IPS DF 6.9 (cell line): ENCODE results near the gene PRRG1.
"Not testable (repeated sequence)": the region's sequence is repeated elsewhere in the genome, so short reads cannot be mapped to it uniquely, and the experiment has no call there.

ENCODE experiments used
- DNase-seq: peaks from one replicate; pipeline ENCODE4 v3.0.0-alpha.2; 2013; ENCODE audit warnings: low read depth, low spot score
- H3K27ac ChIP-seq: one replicate; pipeline ENCODE4 v1.5.1; 2013; ENCODE audit warnings: low read length, control low read depth
- H3K27me3 ChIP-seq: 2 replicates; pipeline ENCODE4 v1.6.1; 2013; ENCODE audit warnings: mild to moderate bottlenecking, low read length; ENCODE audit not compliant: control insufficient read depth, insufficient read depth
- H3K36me3 ChIP-seq: 2 replicates; pipeline ENCODE4 v1.6.1; 2013; ENCODE audit warnings: low read length; ENCODE audit not compliant: control insufficient read depth, insufficient read depth
- H3K4me1 ChIP-seq: 2 replicates; pipeline ENCODE4 v1.6.1; 2013; ENCODE audit warnings: low read length; ENCODE audit not compliant: control insufficient read depth, insufficient read depth
- H3K4me3 ChIP-seq: 2 replicates; pipeline ENCODE4 v1.5.1; 2013; ENCODE audit warnings: mild to moderate bottlenecking, low read length
- H3K9me3 ChIP-seq: 2 replicates; pipeline ENCODE4 v1.6.1; 2013; ENCODE audit warnings: low read length, inconsistent platforms; ENCODE audit not compliant: control insufficient read depth, insufficient read depth
- WGBS: extraction: QIAGEN DNeasy Blood & Tissue Kit; methylation state at CpG from one replicate; pipeline ENCODE4 v1.1.7; 2013; ENCODE audit warnings: mixed read lengths, missing lambda C conversion rate; ENCODE audit not compliant: insufficient read length, insufficient coverage; 5-methylcytosine and 5-hydroxymethylcytosine counted together

PRRG1 gene

DNA sequence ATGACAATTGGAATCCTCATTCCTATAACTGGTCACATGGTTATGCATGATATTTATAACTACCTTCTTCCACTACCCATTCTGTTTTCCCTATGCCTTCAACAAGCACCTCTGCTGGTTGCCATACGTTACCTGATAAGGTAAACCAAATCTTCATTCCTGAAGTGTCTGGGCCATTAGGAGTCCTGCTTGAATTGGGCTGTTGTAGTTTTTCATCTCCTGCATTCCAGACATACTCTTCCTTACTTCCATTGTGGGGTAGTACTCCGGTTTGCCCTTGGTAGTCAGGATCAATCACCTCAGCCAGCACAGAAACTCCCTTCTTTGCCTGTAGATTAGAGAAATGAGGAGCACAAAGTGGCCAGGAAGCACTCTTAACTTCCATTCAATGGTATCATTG lies 113.2 kb downstream of the PRRG1 start:
- WGBS: no CpG with 5 or more reads among the region's 2 CpGs
- Histone ChIP-seq H3K4me1 (no peaks in the 10 kb centered on the region), H3K9me3 (no peaks in the 10 kb centered on the region), H3K36me3 (no peaks in the 10 kb centered on the region), H3K27me3 (no peaks in the 10 kb centered on the region), H3K4me3 (no peak overlapping the region), H3K27ac (no peak overlapping the region)
- no peak for DNase-seq

GRCh38 chrX:37468124-37468739 lies 119.1 kb downstream of the PRRG1 start:
- Histone ChIP-seq H3K4me3 (no peak overlapping the region), H3K27ac (no peak overlapping the region), H3K4me1 (peaks cover 1% of the 10 kb centered on the region; the same call in 1 of the 2 replicates), H3K9me3 (no peaks in the 10 kb centered on the region), H3K36me3 (no peaks in the 10 kb centered on the region), H3K27me3 (no peaks in the 10 kb centered on the region)
- DNase-seq: no peak
- no CpG with 5 or more reads among the region's 3 CpGs for WGBS

DNA sequence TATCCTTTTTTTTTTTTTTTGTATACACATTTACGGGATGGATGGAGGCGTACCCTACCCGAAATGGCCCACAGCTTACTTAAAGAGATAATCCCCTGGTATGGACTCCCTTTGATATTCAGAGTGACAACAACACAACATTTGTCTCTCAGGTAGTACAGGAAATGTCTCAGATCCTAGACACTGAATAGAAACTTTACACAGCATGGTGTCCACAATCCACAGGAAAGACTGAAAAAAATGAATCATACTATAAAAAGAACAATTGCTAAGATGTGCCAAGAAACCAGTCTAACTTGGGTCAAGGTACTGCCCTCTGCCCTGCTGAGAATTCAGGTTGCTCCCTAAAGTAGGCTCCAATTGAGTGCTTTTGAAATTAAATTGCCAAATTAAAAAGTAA lies 121.5 kb downstream of the PRRG1 start:
- Histone ChIP-seq H3K4me1 (peaks cover 1% of the 10 kb centered on the region; the same call in 1 of the 2 replicates), H3K9me3 (no peaks in the 10 kb centered on the region), H3K27ac (no peak overlapping the region), H3K36me3 (no peaks in the 10 kb centered on the region), H3K27me3 (no peaks in the 10 kb centered on the region), H3K4me3 (no peak overlapping the region)
- WGBS: no CpG with 5 or more reads among the region's 3 CpGs
- no peak for DNase-seq

DNA sequence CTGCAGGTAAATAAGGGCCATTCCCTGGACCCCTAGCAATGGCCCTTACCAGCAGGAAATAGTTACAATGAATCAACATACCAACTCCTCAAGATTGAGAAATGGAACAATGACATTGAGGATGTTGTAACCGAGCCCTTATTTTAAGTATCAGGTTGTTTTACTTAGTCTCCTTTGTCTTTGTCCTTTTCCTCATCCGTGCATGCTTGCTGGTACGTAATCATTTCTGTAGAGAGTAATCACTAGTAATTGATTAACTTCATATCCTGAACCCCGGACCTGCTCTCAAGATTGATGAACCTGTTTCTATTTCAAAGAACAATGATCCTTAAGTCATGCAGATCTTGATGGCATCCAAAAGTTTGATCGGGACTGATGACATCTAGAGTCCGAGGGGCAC lies 123.7 kb downstream of the PRRG1 start:
- H3K36me3 ChIP-seq: no peaks in the 10 kb centered on the region
- no peak overlapping the region for H3K27ac ChIP-seq
- no peak for DNase-seq
- WGBS: no CpG with 5 or more reads among the region's 6 CpGs
- no peak overlapping the region for H3K4me3 ChIP-seq
- H3K9me3 ChIP-seq: no peaks in the 10 kb centered on the region
- H3K4me1 ChIP-seq: peaks cover 2% of the 10 kb centered on the region; the same call in 1 of the 2 replicates
- H3K27me3 ChIP-seq: no peaks in the 10 kb centered on the region

DNA sequence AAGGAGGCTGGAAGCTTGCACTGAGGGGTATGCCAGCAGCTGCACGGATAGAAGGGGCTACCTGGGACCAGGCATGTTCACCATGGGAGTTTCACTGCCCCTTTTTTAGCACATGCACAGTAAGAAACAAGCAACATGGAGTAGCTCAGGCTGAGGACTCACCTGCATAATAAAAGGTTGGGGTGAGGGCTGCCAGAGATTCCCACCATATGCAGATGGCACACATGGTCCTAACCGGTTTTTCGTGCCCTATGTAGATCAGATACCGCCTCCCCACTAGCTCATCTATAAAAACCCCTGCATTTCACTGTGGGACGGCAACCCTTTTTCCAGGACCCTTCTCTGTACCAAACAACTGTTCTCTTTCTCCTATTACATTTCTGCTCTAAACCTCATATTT lies 125.3 kb downstream of the PRRG1 start:
- Histone ChIP-seq H3K4me1 (peaks cover 1% of the 10 kb centered on the region; the same call in 1 of the 2 replicates), H3K27ac (no peak overlapping the region), H3K36me3 (no peaks in the 10 kb centered on the region), H3K9me3 (no peaks in the 10 kb centered on the region), H3K4me3 (no peak overlapping the region), H3K27me3 (no peaks in the 10 kb centered on the region)
- no CpG with 5 or more reads among the region's 5 CpGs for WGBS
- no peak for DNase-seq

- no peaks in the 10 kb centered on the region for H3K36me3 ChIP-seq
- peak; percentile 29 for DNase-seq
- WGBS: no CpG with 5 or more reads among the region's 3 CpGs
- H3K4me1 ChIP-seq: peaks cover 1% of the 10 kb centered on the region; the same call in 1 of the 2 replicates
- H3K27ac ChIP-seq: no peak overlapping the region
- no peak overlapping the region for H3K4me3 ChIP-seq
- H3K27me3 ChIP-seq: no peaks in the 10 kb centered on the region
- no peaks in the 10 kb centered on the region for H3K9me3 ChIP-seq
Observed at GRCh38 chrX:37476571-37477170, 127.5 kb downstream of the PRRG1 start.

- not testable (repeated sequence) for H3K36me3 ChIP-seq, H3K4me3 ChIP-seq, H3K9me3 ChIP-seq, H3K27ac ChIP-seq, H3K4me1 ChIP-seq, H3K27me3 ChIP-seq, DNase-seq
- no CpG with 5 or more reads among the region's 4 CpGs for WGBS
Observed at GRCh38 chrX:37484335-37484734, 135.2 kb downstream of the PRRG1 start.

DNA sequence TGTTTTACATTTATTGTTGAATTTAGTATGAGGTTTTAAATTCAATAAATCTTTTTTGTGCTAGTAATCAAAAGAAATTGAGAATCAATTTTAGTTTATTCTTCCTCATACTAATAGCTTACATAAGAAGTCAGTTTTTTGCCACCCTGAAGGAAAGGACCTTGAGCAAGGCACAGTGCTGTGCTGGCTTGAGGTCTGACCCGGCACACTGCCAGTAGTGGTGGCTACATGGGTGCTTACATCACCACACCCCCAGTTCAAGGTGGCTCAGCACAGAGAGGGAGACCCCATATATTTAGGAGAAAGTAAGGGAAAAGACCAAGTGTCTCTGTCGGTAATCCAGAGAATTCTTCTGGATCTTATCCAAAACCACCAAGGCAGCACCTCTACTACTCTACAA lies 136.3 kb downstream of the PRRG1 start:
- no peak overlapping the region for H3K4me3 ChIP-seq
- no peaks in the 10 kb centered on the region for H3K36me3 ChIP-seq
- H3K27me3 ChIP-seq: no peaks in the 10 kb centered on the region
- H3K4me1 ChIP-seq: no peaks in the 10 kb centered on the region
- no peaks in the 10 kb centered on the region for H3K9me3 ChIP-seq
- DNase-seq: no peak
- no peak overlapping the region for H3K27ac ChIP-seq
- WGBS: no CpG with 5 or more reads among the region's 2 CpGs

GRCh38 chrX:37487271-37487670 lies 138.1 kb downstream of the PRRG1 start:
- H3K9me3 ChIP-seq: no peaks in the 10 kb centered on the region
- H3K27me3 ChIP-seq: no peaks in the 10 kb centered on the region
- no CpG with 5 or more reads among the region's 5 CpGs for WGBS
- H3K4me1 ChIP-seq: no peaks in the 10 kb centered on the region
- no peak for DNase-seq
- no peak overlapping the region for H3K27ac ChIP-seq
- no peaks in the 10 kb centered on the region for H3K36me3 ChIP-seq
- H3K4me3 ChIP-seq: no peak overlapping the region

DNA sequence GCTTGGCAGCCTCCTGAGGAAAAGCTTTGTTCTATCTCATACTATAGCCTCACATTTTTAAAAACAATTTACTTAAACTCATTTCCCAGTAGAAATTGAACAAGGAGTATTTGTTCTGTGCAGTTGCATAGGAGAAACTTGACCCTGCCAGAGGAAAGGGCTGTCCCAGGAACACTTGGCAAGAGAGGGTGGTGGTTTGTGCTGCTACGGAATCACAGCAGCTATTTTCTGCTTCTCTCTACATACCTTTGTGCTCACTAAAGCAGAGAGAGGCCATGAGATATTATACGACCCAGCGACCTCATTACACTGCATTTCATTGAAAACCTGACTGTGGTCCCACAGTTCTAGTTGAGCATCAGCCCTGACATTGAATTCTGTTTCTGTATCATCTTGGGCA lies 139.2 kb downstream of the PRRG1 start:
- no peaks in the 10 kb centered on the region for H3K36me3 ChIP-seq
- H3K4me3 ChIP-seq: no peak overlapping the region
- H3K27me3 ChIP-seq: no peaks in the 10 kb centered on the region
- WGBS: no CpG with 5 or more reads among the region's 3 CpGs
- no peaks in the 10 kb centered on the region for H3K9me3 ChIP-seq
- no peak for DNase-seq
- no peak overlapping the region for H3K27ac ChIP-seq
- H3K4me1 ChIP-seq: no peaks in the 10 kb centered on the region

DNA sequence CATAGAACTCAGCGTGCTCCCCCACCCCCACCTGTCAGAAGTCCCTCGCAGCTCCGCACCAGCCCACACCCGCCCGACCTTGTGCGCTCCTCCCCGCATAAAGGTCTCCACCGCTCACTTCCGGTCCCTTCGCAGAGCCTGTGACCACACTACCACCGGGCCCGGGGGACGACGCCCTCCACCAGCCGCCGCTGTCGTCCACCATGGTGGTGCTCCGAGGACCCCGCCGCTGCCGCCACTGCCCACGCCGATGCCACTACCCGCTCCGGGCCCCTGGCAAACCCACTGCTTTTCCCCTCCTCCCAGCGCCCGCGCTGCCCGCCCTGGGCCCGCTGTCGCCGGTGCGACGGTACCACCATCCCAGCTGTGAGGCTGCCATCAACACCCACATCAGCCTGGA lies 142.5 kb downstream of the PRRG1 start:
- no peak overlapping the region for H3K4me3 ChIP-seq
- no peaks in the 10 kb centered on the region for H3K36me3 ChIP-seq
- DNase-seq: no peak
- WGBS: no CpG with 5 or more reads among the region's 34 CpGs
- H3K4me1 ChIP-seq: no peaks in the 10 kb centered on the region
- H3K9me3 ChIP-seq: no peaks in the 10 kb centered on the region
- H3K27ac ChIP-seq: no peak overlapping the region
- H3K27me3 ChIP-seq: no peaks in the 10 kb centered on the region
